HG03521 (cell line): ENCODE data around the gene ETHE1.

Source experiments
- ATAC-seq: cut with Tn5 transposase; IDR thresholded peaks from one replicate; pipeline ENCODE4 v1.9.1; 2021; ENCODE audit warnings: mild to moderate bottlenecking, moderate library complexity; ENCODE audit not compliant: unreplicated experiment

ETHE1 gene

GRCh38 chr19:43495082-43495481, 31.9 kb downstream of the ETHE1 start:
- no peak for ATAC-seq

- ATAC-seq: no peak
Observed at GRCh38 chr19:43490759-43491158, 36.2 kb downstream of the ETHE1 start.

GRCh38 chr19:43489979-43490599, 36.9 kb downstream of the ETHE1 start:
- no peak for ATAC-seq

GRCh38 chr19:43489310-43489709, 37.7 kb downstream of the ETHE1 start:
- ATAC-seq: no peak

- ATAC-seq: no peak
Observed at GRCh38 chr19:43488179-43488578, 38.8 kb downstream of the ETHE1 start.

- ATAC-seq: no peak
Observed at GRCh38 chr19:43486412-43486811, 40.6 kb downstream of the ETHE1 start.

GRCh38 chr19:43485951-43486350, 41.0 kb downstream of the ETHE1 start:
- no peak for ATAC-seq

GRCh38 chr19:43483281-43483680, 43.7 kb downstream of the ETHE1 start:
- no peak for ATAC-seq

- no peak for ATAC-seq
Observed at GRCh38 chr19:43482193-43482592, 44.8 kb downstream of the ETHE1 start.

- no peak for ATAC-seq
Observed at GRCh38 chr19:43481701-43482100, 45.3 kb downstream of the ETHE1 start.

GRCh38 chr19:43480574-43480973, 46.4 kb downstream of the ETHE1 start:
- ATAC-seq: no peak

GRCh38 chr19:43479961-43480561, 46.9 kb downstream of the ETHE1 start:
- ATAC-seq: no peak

- ATAC-seq: no peak
Observed at GRCh38 chr19:43479226-43479625, 47.8 kb downstream of the ETHE1 start.

- ATAC-seq: no peak
Observed at GRCh38 chr19:43478323-43478722, 48.7 kb downstream of the ETHE1 start.

GRCh38 chr19:43476606-43477005, 50.4 kb downstream of the ETHE1 start:
- no peak for ATAC-seq

GRCh38 chr19:43474986-43475705, 51.9 kb downstream of the ETHE1 start:
- ATAC-seq: peak; percentile 61

- ATAC-seq: no peak
Observed at GRCh38 chr19:43474487-43474886, 52.5 kb downstream of the ETHE1 start.

GRCh38 chr19:43471091-43471490, 55.9 kb downstream of the ETHE1 start:
- ATAC-seq: no peak

GRCh38 chr19:43470288-43470687, 56.7 kb downstream of the ETHE1 start:
- ATAC-seq: no peak

- no peak for ATAC-seq
Observed at GRCh38 chr19:43469160-43469480, 57.9 kb downstream of the ETHE1 start.

GRCh38 chr19:43468354-43469159, 58.4 kb downstream of the ETHE1 start:
- no peak for ATAC-seq

GRCh38 chr19:43467730-43468129, 59.3 kb downstream of the ETHE1 start:
- no peak for ATAC-seq
